Mucosa of rectum (tissue), 2 donors: ENCODE results near the gene TANC2.

Source experiments
- H3K27ac ChIP-seq, 2 donors: one replicate each; pipeline ENCODE4 v1.7.0; 2013; ENCODE audit warnings: inconsistent platforms in 2 of 2, low read depth in 2 of 2, low read length in 2 of 2
- H3K27me3 ChIP-seq, 2 donors: one replicate each; pipeline ENCODE4 v1.7.0; 2013; ENCODE audit warnings: low read length in 2 of 2; ENCODE audit not compliant: control insufficient read depth in 2 of 2, insufficient read depth in 2 of 2
- H3K36me3 ChIP-seq, 2 donors: one replicate each; pipeline ENCODE4 v1.7.0; 2013; ENCODE audit warnings: low read length in 2 of 2; ENCODE audit not compliant: control insufficient read depth in 2 of 2, insufficient read depth in 2 of 2
- H3K4me1 ChIP-seq, 2 donors: one replicate each; pipeline ENCODE4 v1.7.0; 2013; ENCODE audit warnings: low read length in 2 of 2, mild to moderate bottlenecking in 1 of 2; ENCODE audit not compliant: control insufficient read depth in 2 of 2, insufficient read depth in 2 of 2
- H3K4me3 ChIP-seq, 2 donors: one replicate each; pipeline ENCODE4 v1.7.0; 2013; ENCODE audit warnings: low read length in 2 of 2
- H3K9ac ChIP-seq, 2 donors: one replicate each; pipeline ENCODE4 v1.7.0; 2013; ENCODE audit warnings: low read length in 2 of 2, low read depth in 1 of 2, mild to moderate bottlenecking in 1 of 2
- H3K9me3 ChIP-seq, 2 donors: one replicate each; pipeline ENCODE4 v1.7.0; 2013; ENCODE audit warnings: low read length in 2 of 2; ENCODE audit not compliant: control insufficient read depth in 2 of 2
- donor health status: healthy.
- donor health status: Normal muscosa, but diverticular disease.

The TANC2 gene

DNA sequence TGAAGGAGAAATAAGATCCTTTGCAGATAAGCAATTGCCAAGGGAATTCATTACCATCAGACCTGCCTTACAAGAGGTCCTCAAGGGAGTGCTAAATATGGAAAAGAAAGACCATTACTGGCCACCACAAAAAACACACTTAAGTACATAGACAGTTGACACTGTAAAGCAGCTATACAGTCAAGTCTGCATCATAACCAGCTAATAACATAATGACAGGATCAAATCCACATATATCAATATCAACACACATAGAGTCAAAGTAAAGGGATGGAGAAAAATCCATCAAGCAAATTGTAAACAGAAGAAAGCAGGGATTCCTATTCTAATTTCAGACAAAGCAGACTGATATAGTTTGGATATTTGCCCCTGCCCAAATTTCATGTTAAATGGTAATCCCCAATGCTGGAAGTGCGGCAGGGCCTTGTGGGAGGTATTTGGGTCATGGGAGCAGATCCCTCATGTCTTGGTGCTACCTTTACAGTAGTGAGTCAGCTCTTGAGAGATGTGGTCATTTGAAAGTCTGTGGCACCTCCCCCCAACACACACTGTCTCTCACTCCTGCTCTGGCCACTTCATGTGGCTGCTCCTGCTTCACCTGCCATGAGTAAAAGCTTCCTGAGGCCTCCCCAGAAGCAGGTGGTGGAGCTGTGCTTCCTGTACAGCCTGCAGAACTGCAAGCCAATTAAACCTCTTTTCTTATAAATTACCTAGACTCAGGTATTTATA lies 32.8 kb downstream of the TANC2 start:
- Histone ChIP-seq H3K27ac (no peak overlapping the region), H3K36me3 (no peaks in the 10 kb centered on the region), H3K4me1 (no peaks in the 10 kb centered on the region), H3K27me3 (no peaks in the 10 kb centered on the region), H3K4me3 (no peak overlapping the region), H3K9me3 (no peaks in the 10 kb centered on the region), H3K9ac (no peak overlapping the region)

DNA sequence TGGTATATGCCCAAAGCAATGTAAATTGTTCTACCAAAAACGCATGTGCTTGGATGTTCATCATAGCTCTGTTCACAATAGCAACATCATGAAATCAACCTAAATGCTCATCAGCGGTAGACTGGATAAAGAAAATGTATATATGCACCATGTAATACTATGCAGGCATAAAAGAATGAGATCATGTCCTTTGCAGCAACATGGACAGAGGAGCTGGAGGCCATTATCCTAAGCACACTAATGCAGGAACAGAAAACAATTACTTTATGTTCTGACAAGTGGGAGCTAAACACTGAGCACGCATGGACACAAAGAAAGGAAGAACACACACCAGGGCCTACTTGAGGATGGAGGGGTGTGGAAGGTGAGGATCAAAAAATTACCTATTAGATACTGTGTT lies 33.7 kb downstream of the TANC2 start:
- Histone ChIP-seq H3K27me3 (no peaks in the 10 kb centered on the region), H3K36me3 (no peaks in the 10 kb centered on the region)

DNA sequence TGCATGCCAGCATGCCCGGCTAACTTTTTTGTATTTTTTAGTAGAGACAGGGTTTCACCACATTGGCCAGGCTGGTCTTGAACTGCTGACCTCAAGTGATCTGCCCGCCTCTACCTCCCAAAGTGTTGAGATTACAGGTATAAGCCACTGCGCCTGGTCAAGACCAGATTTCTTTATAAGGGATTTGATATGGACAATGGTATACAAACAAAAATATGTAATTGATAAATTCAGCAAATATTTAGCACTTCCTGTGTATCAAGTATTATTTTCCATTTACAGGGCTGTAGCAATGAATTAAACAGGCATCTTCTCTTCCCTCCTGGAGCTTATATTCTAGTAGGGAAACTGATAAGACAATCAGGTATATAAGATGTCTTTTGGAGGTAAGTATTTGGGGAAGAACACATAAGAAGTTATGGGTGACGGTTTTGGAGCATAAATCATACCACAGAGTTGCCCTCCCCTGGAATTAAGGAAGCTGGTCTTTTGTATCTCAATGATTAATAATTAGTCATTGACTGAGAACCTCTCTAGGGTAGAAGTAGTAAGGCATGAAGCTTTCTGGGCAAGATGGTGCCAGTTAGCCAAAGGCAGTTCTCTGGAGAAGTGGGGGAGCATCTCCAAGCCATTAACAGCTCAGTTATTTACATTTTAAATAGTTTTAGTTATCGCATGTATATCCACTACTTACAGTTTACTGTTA lies 35.8 kb downstream of the TANC2 start:
- H3K9ac ChIP-seq: no peak overlapping the region
- H3K27ac ChIP-seq: no peak overlapping the region
- H3K36me3 ChIP-seq: no peaks in the 10 kb centered on the region
- no peaks in the 10 kb centered on the region for H3K9me3 ChIP-seq
- H3K27me3 ChIP-seq: no peaks in the 10 kb centered on the region
- H3K4me1 ChIP-seq: no peaks in the 10 kb centered on the region
- H3K4me3 ChIP-seq: no peak overlapping the region

More for the DNA sequence above, 33.7 kb downstream of the TANC2 start:
- Histone ChIP-seq H3K9ac (no peak overlapping the region), H3K4me1 (no peaks in the 10 kb centered on the region), H3K9me3 (no peaks in the 10 kb centered on the region), H3K27ac (no peak overlapping the region), H3K4me3 (no peak overlapping the region)

DNA sequence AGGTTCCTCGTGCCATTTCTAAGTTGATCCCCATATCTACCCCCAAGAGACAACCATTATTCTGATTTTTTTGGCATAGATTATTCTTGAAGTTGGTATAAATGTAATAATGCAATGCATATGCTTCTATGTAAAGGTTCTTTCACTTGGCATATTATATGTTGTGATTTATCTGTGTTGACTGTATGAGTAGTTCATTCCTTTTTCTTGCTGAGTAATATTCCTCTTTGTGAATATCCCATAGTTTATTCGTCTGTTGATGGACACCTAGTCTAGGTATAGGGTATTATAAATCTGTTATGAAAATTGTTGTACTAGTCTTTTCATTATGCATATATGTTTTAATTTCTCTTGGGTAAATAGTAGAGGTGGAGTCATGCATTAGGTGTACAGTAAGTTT lies 36.6 kb downstream of the TANC2 start:
- Histone ChIP-seq H3K4me3 (no peak overlapping the region), H3K36me3 (no peaks in the 10 kb centered on the region), H3K4me1 (no peaks in the 10 kb centered on the region), H3K27ac (no peak overlapping the region), H3K9me3 (no peaks in the 10 kb centered on the region), H3K9ac (no peak overlapping the region), H3K27me3 (no peaks in the 10 kb centered on the region)

DNA sequence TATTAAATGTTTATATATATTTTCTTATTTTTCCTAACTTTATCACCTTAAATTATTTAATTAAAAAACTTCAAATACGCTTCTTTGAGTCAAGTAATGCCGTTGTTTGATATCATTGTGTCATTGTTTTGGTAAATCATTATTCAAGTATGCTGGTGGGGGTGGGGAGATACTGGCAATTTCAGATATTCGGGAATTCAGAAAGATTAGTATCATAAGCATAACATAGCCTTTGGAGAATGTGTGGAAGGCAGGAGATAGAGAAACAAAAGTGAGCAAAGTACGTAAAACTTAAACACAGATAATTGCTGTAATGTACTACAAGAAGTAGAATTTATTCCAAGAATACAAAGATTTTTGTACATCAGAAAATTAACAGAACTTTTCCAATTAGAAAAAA lies 49.8 kb downstream of the TANC2 start:
- no peaks in the 10 kb centered on the region for H3K27me3 ChIP-seq
- H3K9me3 ChIP-seq: no peaks in the 10 kb centered on the region
- H3K36me3 ChIP-seq: no peaks in the 10 kb centered on the region
- no peak overlapping the region for H3K27ac ChIP-seq
- no peak overlapping the region for H3K4me3 ChIP-seq
- no peaks in the 10 kb centered on the region for H3K4me1 ChIP-seq
- no peak overlapping the region for H3K9ac ChIP-seq
